ENCODE data around the gene OR51B2.

DNA sequence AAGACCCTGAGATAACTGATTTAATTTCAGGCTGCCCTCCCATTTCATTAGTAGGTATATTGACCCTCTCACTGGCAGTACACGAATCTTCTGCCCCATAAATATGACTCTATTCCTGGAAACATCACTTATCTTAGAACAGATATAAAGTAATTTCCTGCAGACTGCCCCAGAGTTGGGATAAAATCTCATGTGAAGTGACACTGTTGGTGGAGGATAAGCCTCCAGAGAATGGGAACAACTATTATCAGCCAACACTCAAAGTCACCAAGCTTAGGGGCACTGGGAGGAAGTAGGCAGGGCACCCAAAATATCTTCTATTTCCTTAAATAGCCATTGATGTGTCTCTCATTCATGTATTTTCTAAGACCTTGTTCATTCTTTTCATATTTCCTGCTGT lies 11.1 kb upstream of the OR51B2 start:
- TF ChIP-seq CTCF (conservative IDR thresholded peaks at IDR 0.05), result no peak
- no peak for TF ChIP-seq ZFX (IDR thresholded peaks at IDR 0.05)

Data from C4-2B (cell line).